ENCODE data around the gene PRDM5. TPM values are rescaled to one million over a fixed set of nuclear protein-coding genes. Genes with fewer than 3 reads are reported as not detected.

PRDM5 gene
- total and polyA plus RNA-seq, 3 donors from 2014 or later, result 8.2 to 21.9 (median 19.1) TPM

DNA sequence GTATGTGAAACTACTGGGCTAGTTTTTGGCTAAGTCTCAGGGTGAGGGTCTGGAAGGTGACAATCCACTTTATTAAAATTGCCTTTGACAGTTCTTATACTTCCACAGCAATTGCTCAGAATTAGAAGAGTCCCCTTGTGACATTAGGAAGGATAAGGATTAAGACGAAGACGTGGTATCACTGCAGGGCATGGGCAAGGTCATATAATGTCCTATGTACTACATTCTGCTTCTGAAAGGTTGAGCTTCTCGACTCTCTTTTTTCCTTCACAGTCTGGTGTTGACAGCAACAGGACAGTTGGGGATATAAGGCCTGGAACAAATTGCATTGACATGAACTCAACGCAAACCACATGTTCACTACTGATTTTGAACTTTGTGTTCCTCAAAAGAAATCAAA is 40.9 kb upstream of the PRDM5 start:
- Histone ChIP-seq H3K4me3 (no peak overlapping the region), H3K36me3 (ENCODE audit: low read depth, missing control alignments) (no peaks in the 10 kb centered on the region), H3K9me3 (no peaks in the 10 kb centered on the region), H3K27me3 (no peaks in the 10 kb centered on the region), H3K27ac (no peak overlapping the region), H3K4me1 (no peaks in the 10 kb centered on the region)
- WGBS, 2 donors, result 85 to 86% methylated on average over 4 of the region's 4 CpGs
- TF ChIP-seq CTCF (IDR thresholded peaks at IDR 0.05), result no peak
- TF ChIP-seq POLR2A (IDR thresholded peaks at IDR 0.05), result no peak
- no peak for DNase-seq
- intact Hi-C loops (cut with DNase I; ENCODE audit: low total_unique reads), result no loop called here

DNA sequence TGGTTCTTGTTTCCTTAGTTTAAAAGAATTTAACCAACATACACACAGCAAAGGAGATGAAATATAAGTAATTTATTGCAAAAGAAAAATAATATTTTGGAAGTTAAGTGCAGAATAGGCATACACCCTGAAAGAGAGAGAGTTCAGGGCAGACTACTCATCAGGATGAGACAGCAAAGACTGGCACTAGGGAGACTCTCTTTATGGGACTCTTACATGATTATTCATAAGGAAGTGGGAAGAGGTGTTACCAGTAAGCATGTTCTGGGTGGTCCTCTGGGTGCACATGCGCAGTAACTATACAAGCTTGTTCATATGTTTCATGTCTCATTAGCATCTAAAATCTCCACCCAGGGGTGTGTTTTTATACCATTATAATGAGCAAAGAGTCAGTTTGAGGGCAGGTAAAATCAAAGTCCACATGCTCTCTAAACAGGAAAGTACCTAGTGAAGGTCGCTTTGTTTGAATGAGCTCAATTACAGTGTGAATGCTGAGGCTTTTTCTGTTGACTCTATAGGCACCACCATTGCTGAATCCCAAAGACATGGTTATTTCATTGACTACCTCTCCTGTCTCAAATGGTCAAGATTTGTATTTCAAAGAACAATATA is 38.2 kb upstream of the PRDM5 start:
- DNase-seq, result no peak
- H3K27ac ChIP-seq, result no peak overlapping the region
- no peaks in the 10 kb centered on the region for H3K9me3 ChIP-seq
- no peak overlapping the region for H3K4me3 ChIP-seq
- no peak for TF ChIP-seq POLR2A (IDR thresholded peaks at IDR 0.05)
- no peak for TF ChIP-seq CTCF (IDR thresholded peaks at IDR 0.05)
- H3K4me1 ChIP-seq, result no peaks in the 10 kb centered on the region
- 43 to 50% methylated on average over 2 of the region's 2 CpGs for WGBS, 2 donors
- H3K36me3 ChIP-seq (ENCODE audit: low read depth, missing control alignments), result no peaks in the 10 kb centered on the region
- no peaks in the 10 kb centered on the region for H3K27me3 ChIP-seq
- intact Hi-C loops (cut with DNase I; ENCODE audit: low total_unique reads), result no loop called here

DNA sequence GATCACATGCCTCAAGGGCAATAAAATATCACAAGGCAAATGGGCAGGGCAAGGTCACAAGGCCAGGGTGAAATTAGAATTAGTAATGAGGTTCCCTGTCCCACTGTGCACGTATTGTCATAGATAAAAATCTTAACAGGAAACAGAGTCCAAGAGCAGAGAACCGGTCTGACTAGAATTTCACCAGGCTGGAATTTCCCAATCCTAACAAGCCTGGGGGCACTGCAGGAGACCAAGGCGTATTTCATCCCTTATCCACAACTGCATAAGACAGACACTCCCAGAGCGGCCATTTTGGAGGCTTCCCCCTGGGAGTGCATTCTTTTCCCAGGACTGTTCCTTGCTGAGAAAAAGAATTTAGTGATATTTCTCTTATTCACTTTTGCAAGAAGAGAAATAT is 25.9 kb upstream of the PRDM5 start:
- H3K36me3 ChIP-seq (ENCODE audit: low read depth, missing control alignments), result no peaks in the 10 kb centered on the region
- no peak for DNase-seq
- WGBS, 2 donors, result 69 to 75% methylated on average over 4 of the region's 4 CpGs
- no peaks in the 10 kb centered on the region for H3K4me1 ChIP-seq
- TF ChIP-seq CTCF (IDR thresholded peaks at IDR 0.05) (no peak), POLR2A (IDR thresholded peaks at IDR 0.05) (no peak)
- H3K9me3 ChIP-seq, result no peaks in the 10 kb centered on the region
- H3K4me3 ChIP-seq, result no peak overlapping the region
- H3K27ac ChIP-seq, result no peak overlapping the region
- intact Hi-C loops (cut with DNase I; ENCODE audit: low total_unique reads), result no loop called here
- no peaks in the 10 kb centered on the region for H3K27me3 ChIP-seq

DNA sequence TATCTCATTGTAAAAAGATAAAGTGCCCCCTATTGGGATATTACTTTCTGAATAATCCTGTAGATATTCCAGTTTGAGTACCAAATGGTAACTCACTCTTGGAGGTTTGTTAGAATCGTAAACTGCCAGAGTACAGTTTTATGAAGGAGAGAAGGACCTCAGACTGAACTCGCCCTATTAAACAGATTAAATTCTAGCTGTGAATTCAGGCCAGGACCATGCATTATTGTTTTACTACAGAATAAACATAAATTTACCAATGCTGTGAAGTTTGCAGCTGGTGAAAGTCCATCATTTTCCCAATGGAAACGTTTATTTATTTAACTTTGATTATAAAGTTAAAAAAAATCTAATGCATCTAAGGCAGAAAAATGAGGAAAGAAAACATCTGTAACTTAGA is 20.2 kb upstream of the PRDM5 start:
- intact Hi-C loops (cut with DNase I; ENCODE audit: low total_unique reads), result no loop called here
- no peaks in the 10 kb centered on the region for H3K4me1 ChIP-seq
- H3K9me3 ChIP-seq, result no peaks in the 10 kb centered on the region
- no peak overlapping the region for H3K27ac ChIP-seq
- TF ChIP-seq POLR2A (IDR thresholded peaks at IDR 0.05) (no peak), CTCF (IDR thresholded peaks at IDR 0.05) (no peak)
- H3K4me3 ChIP-seq, result no peak overlapping the region
- DNase-seq, result no peak
- 58 to 70% methylated on average over 3 of the region's 3 CpGs for WGBS, 2 donors
- no peaks in the 10 kb centered on the region for H3K36me3 ChIP-seq (ENCODE audit: low read depth, missing control alignments)
- no peaks in the 10 kb centered on the region for H3K27me3 ChIP-seq

DNA sequence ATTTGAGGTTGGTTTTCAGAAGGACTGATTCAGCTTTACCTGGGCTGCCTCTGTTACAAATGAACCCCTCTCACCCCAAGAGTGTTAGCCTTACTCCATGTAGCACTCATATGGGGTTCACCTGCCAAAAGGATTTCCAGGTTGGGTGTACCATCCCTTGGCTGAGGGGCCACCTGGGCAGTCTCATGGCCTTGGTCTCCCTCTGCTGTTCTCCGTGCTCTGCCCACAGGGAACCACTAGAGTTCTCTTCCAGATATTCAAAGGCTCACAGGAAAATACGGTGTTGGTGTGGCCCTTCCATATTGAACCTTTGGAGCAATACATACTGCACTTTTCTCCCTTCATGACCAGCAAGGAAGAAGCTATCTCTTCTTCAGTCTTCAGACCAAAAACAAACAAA is 18.0 kb upstream of the PRDM5 start:
- TF ChIP-seq POLR2A (IDR thresholded peaks at IDR 0.05) (no peak), CTCF (IDR thresholded peaks at IDR 0.05) (no peak)
- Histone ChIP-seq H3K4me3 (no peak overlapping the region), H3K4me1 (no peaks in the 10 kb centered on the region), H3K27ac (no peak overlapping the region), H3K9me3 (no peaks in the 10 kb centered on the region), H3K27me3 (no peaks in the 10 kb centered on the region), H3K36me3 (ENCODE audit: low read depth, missing control alignments) (no peaks in the 10 kb centered on the region)
- no peak for DNase-seq
- WGBS, 2 donors, result 83 to 87% methylated on average over 2 of the region's 2 CpGs
- intact Hi-C loops (cut with DNase I; ENCODE audit: low total_unique reads), result no loop called here

Data from testis (tissue), 3 donors.